ENCODE measurements around the gene KCNJ4.

- TF ChIP-seq CTCF (IDR thresholded peaks at IDR 0.05; ENCODE audit: borderline replicate concordance, extremely low read depth, low read length, poor library complexity, severe bottlenecking) = no peak
- TF ChIP-seq EZH2 (IDR thresholded peaks at IDR 0.05; ENCODE audit: borderline replicate concordance, low read depth, low read length, severe bottlenecking) = no peak
Observed at GRCh38 chr22:38467438-38467903, 12.5 kb upstream of the KCNJ4 start.
